Esophagus mucosa (tissue), 1 donor: ENCODE measurements around the gene SMCO3. TPM values are rescaled to one million over a fixed set of nuclear protein-coding genes. Genes with fewer than 3 reads are reported as not detected.

ENCODE experiments used
- ATAC-seq: fragments of 200-7000 bp; cut with Tn5 transposase; one replicate; pipeline ENCODE4 v1.9.1; 2020
- total RNA-seq: library from RNA; stranded (reverse); gene quantifications from one replicate; pipeline ENCODE4 v1.2.4, GENCODE V29; 2023
- donor health status: DM: yes; HTN: yes; CAD: no.

SMCO3 gene
- total RNA-seq, result not detected

DNA sequence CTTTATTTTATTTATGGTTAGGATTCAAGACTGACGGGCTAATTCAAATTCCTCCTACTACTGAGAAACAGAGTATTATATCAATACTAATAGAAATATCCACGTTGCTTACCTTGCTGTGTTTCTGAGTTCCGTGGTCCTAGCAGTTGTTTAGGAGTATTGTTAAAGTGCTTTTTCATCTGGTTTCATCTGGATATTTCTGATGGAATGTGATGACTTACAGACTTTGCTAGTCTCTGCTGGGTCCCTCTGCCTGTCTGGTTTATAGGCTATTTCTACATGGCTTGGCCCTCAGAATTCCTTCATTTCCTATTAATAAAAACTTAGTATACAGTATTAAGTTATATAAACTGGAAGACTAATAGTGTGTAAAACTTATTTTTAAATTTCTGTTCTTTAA, at the start of gene SMCO3:
TSS of gene SMCO3 (minus strand) at position 169 of the 400 bp plus-strand sequence. CDS start 7,502 bp downstream, outside the sequence.
- no peak for ATAC-seq

DNA sequence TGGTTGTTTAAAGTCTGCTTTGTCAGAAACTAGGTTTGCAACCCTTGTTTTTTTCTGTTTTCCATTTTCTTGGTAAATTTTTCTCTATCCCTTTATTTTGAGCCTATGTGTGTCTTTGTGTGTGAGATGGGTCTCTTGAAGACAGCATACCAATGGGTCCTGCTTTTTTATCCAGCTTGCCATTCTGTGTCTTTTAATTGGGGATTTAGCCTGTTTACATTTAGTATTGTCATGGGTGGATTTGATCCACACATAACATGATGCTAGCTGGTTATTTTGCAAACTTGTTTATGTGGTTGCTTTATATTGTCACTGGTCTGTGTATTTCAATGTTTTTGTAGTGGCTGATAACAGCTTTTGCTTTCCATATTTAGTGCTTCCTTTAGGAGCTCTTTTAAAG, 46.5 kb upstream of the SMCO3 start:
- no peak for ATAC-seq

DNA sequence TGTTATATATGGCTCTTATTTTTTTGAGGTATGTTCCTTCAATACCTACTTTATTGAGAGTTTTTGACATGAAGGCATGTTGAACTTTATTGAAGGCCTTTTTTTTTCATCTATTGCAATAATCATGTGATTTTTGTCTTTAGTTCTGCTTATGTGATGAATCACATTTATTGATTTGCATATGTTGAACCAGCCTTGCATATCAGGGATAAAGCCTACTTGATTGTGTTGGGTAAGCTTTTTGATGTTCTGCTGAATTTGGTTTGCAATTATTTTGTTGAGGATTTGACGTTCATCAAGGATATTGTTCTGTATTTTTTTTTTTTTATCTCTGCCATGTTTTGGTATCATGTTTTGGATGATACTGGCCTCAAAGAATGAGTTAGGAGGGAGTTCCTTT, 44.5 kb upstream of the SMCO3 start:
- ATAC-seq, result no peak

DNA sequence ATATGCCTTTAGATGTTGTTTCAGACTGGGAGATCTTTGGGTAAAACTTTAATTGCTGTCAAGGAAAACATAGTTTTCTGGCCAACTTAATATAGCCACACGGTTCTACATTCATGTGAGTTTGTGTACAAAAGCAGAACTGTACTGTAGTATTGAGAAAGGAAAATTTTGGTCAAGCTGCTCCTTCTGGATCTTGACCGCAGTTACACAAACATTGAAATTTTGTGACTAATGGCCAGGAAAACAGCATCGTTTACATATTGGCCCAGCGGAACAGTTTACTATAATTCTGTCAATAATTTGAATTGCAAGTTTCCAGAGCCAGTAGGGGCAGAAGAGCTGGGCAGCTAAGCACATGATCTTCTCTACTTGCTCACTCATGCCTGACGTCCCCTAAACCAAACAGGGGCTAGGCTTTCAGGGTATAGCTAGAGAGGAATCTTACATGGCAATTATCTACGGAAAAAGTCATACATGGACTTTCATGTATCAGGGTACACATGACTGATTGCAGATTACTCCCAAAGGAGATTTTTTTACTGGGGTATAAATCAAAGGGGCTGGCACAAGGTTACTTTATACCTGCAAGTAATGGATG, 40.7 kb upstream of the SMCO3 start:
- ATAC-seq, result no peak

DNA sequence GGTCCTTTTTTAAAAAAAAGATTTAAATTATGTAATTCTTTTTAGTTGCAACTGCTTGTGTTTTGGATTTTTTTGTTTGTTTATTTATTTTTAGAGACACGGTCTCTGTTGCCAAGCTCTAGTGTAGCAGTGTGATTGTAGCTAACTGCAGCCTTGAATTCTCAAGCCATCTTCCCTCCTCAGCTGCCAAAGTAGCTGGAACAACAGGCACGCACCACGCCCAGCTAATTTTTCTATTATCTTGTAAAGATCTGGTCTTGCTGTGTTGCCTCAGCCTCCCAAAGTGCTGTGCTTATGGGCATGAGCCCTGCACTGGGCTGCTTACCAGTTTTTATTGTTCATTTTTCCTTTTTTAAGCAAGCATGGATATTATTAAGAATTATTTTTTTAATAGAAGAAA, 40.0 kb upstream of the SMCO3 start:
- no peak for ATAC-seq

DNA sequence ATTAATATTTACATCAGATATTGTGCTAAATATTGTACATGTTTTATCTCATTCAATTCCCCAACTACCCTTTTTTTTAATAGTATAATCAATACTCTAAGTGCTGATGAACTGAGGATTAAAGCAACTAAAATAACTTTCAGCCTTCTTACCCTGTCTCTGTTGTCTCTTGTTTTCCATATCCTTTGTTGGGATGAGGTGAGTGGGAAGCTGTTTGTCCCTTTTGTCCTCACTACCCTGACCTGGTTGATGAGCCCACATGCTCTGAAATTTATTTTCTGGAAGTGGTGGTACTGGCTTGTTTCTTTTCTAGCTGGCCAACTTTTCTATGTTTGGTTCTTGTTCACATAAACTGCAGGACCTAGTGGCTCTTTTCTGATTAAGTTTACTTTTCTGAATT, 38.9 kb upstream of the SMCO3 start:
- no peak for ATAC-seq

DNA sequence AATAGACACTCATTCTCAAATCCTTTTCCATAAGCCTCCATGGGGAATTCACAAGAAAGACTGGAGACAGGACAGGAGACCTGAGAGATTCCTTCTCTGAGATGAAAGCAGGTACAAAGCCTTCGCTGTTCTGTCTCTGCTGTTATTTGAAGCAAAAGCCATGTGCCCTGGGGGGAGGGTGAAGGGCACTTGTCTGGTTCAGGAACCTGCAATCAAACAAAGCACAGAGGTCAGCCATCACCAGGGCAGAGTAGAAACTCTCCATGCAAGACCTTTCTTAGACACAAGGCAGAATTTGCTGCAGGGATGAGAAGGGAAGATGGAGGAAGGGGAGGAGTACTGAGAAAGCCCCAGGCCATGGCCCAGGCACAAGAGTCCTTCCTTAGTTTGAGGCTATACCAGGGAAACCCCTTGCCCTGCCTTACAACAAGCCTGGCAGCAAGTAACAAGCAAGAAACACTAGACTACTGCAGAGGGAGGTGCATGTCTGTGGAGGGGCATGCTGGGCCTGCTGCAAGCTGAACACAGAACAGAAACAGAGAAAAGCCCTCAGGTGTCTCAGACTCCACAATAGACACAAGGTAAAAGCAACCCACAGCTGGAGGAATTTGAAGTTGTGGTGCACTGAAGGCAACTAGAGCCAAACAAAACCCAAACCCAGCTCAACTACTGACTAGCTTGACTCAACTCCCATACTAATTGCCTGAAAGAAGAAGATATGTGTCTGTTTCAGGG, 37.1 kb upstream of the SMCO3 start:
- no peak for ATAC-seq

DNA sequence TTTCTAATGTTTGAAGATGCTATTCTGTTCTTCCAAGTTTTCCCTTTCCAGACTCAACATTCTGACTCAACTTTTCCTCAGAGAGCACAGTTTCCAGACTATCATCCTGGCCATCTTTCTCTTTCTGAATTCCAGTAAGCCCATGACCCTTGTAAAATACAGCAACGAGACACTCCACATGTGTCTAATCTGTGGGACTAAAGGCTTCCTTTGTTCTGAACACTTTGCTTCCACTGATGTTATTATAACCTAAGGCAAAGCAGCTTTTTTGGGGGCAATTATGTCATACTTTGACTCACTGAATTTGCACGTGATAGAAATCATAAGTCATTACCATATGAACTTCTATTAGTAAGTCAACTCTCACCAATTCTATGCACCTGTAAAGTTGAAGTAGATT, 35.7 kb upstream of the SMCO3 start:
- no peak for ATAC-seq

DNA sequence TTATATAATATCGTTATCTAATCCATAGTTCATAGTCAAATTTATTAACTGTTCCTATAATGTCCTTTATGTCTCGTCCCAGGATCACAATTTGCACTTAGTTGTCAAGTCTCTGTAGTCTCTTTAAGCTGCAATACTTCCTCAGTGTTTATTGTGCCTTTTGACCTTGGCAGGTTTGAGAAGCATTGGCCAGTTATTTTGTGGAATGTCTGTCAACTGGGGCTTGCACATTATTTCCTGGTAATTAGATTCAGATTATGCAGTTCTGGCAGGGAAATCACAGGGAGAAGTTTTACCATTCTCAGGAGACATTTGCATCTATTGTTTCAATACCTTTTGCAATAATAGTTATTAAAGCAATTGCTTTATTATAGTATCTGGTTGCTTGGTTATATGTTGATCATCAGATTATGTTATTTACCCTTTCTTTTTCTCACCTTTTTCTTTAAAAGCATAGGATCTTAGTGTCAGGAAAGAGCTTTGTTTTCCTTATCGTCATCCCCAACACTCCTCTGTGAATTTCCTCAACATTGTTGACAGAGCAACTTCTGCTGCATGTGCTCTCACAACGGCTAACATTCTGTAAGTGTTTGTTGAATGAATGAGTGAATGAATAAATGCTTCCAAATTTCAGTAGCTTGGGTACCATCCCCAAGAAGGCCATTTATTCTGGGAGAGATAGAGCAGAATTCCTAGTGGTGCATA, 33.0 kb upstream of the SMCO3 start:
- ATAC-seq, result no peak

DNA sequence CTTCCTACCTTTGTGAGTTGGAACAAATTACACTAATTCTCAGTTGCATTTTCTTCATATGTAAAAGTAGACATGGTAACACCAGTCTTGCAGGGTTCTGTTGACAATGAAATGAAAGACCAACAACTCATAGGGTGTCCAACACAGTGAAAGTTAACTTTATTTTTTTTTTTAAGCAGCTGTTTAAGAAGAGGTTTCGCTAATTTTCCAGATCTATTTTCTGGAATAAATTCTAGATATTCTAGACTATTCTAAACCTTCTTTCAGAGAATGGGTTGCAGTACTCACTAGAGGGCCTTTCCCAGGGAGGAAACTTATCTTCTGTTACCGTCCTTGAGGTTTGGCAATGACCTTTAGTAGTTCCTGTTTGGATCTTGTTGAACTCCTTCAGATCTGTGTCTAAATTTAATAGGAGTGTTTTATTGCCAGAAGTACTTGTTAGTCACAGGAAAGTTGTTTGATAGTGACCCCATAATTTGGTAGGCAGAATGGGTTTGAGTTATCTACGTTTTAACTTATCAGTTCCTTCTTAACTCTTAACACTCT, 32.1 kb upstream of the SMCO3 start:
- no peak for ATAC-seq

DNA sequence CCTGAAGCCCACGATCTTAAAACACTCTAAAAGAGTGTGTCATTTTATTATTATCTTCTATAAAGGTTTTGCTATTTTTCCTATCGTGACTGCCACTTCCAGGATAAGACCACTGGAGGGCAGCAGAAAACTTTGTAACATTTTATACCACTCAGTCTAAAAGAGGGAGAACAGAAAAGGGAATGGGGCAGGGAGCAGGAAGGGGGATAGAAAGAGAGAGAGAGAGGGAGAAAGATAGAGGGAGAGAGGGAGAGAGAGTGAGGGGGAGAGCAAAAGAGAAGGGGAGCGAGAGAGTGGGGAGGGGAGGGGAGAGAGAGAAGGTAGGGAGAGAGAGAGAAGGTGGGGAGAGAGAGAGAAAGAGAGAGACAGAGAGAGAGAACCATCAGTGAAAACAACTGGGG, 31.4 kb upstream of the SMCO3 start:
- peak; percentile 71 for ATAC-seq

DNA sequence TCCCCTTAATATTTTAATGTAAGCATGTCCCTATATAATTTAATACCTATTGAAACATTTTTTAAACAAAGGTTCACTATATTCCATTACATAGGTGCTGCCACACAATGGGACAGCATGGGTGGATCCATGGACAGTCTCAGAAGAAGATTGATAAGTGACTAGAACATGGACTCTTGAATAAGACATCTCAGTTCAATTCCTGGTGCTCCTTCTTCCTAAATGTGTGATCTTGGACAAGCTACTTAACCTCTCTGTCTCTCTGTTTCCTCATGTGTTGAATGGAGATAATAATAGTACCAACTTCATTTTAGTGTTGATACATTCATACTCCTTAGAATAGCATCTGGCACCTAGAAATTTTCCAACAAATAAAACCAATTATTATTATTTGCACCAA, 30.4 kb upstream of the SMCO3 start:
- no peak for ATAC-seq

DNA sequence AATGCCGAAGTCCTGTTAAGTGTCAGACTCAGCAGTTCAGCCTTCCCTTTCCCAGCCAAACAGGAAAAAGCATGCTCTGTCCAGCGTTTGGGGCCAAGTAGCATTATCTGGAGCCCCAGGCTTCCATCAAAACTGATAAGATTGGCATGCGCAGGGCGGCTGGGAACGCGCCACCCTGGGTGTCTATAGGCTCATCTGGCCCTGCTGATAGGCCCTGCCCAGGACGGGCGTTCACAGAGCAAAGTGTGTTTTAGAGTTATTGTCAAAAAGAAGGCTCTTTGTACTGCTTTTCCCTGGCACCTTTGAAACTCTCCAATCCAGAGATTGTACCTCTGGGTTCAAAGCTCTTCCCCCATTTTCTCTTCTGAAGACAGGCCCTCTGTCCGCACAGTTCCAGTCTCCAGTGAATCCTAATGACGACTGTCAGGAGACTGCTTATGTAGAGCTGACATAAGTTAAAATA, 29.5 kb upstream of the SMCO3 start, which contains the start of gene ART4:
TSS of gene ART4 (minus strand) at position 102 of the 463 bp plus-strand sequence. CDS start 413 bp downstream, outside the sequence.
- ATAC-seq, result no peak

DNA sequence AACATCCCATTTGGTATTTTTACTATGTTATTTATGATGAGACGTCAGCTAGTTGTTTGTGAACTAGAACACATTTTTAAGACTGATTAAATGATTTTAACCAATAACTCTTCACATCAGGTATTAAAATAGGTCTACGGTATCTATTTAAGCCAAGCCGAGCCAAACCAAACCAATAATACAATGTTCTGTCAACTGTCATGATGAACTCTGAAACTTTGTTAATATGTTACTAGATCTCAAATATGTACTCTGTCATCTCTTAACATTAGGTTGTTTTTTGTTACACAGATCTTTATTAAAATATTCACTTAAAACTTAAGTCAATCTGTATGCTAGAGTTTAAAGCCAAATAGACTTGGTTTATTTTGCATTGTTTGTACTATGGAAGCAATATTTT, 28.3 kb upstream of the SMCO3 start:
- ATAC-seq, result no peak

DNA sequence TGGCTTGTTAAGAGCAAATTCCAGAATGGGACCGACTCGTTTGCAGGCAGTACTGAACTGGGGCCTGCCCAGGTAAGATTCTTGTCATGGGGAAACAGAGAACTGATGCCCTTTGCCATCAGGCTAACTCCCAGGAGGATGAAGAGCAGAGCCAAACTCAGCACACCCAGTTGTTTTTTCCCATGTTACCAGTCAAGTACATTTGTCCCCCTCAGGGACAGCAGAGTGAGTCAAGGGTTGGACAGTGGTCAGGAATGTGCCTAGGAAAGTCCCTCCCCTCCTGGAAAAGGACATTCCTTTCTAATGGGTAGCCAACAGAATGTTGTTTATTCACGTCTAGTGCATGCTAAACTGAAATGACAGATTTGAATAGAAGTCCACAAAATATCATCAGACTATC, 27.8 kb upstream of the SMCO3 start:
- no peak for ATAC-seq

DNA sequence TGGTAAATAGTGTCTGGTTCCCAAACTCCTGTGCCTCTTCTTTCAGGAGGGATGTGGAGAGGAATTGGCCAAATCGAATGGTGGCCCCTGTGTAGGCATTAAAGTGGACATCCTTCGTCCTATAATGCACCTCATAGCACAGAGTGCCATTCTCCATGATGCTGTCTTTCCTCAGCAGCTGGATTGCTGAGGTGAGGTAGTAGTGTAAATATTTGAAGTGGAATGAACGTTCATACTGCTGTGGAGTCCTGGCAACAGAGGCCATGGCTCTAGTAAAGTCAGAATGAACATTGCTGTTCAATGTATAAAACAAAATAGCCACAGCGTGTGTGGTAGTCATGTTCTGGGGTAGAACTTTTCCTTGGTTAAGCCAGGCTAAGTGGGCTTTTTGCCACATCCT, 26.6 kb upstream of the SMCO3 start:
- ATAC-seq, result no peak

DNA sequence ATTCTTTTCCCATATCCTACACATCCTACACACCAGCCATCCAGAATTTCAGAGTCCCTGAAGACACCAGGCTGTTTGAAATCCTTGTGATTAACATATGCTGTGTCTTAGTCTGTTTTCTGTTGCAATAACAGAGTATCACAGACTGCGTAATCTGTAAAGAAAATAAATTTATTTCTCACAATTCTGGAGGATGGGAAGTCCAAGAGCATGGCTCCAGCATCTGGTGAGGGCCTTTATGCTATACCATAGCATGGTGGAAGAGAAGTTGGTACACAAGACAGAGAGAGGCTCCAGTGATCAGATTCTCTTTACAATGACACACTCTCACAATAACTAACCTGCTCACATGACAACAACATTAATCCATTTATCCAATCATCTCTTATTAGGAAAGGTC, 25.3 kb upstream of the SMCO3 start:
- ATAC-seq, result no peak

DNA sequence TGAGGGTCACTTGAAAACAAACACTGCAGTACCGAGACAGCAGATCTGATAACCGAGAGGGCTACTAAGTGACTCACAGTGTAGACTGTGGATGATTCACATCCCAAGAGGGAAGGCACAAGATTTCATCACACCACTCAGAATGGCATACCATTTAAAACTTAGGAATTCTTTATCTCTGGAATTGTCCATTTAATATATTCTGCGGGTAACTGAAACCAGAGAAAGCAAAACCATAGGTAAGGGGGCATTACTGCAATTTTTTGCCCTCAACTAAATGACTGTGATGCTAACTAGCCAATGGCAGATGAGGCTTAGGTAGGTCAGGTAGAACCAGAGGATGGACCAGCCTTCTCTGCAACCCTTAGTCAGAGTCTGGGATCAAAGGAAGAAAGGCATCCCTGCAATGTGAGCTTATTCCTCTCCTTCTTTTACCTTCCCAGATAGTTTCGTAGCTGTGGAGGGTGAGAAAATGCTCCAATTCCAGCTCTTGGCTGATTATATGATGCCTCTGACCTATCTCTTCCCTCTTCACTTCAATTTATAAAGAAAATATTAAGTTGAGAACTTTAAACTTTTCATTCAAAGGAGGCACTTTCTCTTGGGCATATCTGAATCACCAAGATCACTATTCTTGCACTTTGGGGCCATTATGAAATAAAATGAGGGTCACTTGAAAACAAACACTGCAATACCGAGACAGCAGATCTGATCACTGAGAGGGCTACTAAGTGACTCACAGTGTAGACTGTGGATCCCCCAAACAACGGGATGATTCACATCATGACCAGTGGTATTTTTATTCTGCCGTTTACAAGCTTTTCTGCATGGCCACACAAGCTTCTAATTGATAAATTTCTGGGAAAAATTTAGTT, 22.6 kb upstream of the SMCO3 start:
- peak; percentile 73 for ATAC-seq

DNA sequence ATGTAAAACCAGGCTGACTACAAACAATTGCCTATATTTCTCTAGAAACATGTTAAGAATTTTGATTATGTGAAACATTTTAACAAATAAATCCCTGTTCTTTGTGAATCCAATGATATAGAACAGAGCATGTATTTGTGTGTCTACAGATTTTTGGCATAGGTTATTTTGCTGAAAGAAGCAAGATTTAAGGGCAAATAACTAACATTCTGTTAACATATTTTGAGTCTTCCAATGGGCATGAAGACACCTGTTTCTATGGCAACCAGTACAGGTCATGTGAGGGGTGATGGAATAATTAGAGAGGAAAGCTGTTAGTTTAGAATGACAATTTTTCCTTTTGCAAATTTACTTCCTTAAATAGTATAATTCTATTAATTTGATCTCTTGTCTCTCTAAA, 20.5 kb upstream of the SMCO3 start:
- ATAC-seq, result no peak

DNA sequence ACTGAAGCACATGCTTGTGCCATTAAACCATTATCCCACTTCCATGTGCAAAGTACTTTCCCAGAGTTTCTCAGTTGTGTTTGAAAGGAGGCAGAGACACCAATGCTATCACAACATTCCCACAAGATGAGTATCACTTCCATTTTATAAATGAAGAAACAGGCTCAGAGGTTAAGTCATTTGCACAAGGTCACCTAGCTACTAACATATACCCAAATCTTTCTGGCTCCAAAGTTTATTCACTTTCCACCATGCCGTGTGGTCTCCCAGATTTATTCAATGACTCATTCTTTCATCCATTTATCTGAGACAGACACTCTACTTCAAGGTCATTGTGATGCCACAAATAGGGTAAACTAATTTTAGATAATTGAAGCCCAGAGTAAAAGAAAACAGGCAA, 20.0 kb upstream of the SMCO3 start:
- no peak for ATAC-seq

DNA sequence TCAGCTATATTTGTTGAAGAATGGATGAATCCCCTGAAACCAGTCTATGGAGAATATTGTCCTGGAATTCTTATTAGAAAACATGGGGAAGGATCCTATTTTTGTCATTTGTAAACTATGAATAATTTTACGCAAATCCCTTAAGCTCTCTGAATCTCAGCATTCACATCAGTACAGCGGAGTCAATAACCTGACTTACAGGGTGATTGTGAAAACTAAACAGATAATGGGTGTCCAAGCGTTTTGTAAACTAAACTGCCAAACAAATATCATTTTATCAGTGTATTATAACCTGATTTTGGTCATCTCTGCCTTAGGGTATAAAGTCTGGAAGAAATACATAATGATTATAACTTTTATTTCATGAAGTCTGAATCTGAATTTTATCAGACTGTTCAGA, 19.4 kb upstream of the SMCO3 start:
- ATAC-seq, result no peak

DNA sequence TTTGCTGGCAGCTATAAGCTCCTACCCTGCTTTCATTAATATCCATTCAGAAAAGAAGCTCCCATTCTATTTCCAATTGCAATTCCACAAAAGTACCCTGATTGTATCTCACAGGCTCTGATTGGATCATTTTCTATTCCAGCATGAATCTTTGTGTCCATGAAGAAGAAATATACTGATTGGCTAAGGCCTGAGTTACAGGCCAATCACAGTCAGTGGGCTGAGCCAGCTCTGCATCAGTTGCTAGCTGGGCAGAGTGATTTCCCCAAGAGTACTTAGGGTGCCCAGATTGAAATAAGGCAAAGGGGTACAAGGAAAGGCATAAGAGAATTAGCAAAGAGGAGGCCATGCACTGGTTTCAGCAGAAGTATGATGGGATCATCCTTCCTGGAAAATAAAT, 14.9 kb upstream of the SMCO3 start:
- ATAC-seq, result no peak

DNA sequence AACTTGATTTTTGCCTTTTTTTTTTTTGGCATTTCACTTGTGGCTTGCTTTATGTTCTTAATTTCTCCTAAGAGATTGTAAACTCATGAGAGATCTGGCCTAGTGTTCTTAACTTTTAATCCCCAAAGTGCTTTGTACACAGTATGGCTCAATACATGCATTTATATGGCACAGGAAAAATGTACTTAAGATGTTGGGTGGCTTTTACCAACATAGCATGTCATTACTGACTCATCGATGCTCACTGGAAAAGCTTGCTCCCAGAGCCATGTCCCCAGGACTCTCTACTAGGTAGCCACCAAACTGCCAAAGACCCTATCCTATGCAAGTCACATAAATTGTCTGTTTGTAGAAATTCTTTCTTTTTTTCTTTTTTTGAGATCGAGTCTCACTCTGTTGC, 13.1 kb upstream of the SMCO3 start:
- peak; percentile 89 for ATAC-seq
